GM21723 (cell line): ENCODE measurements around the gene ELMO1.

Experiments used
- ATAC-seq: cut with Tn5 transposase; IDR thresholded peaks from one replicate; pipeline ENCODE4 v1.9.1; 2021; ENCODE audit warnings: mild to moderate bottlenecking, moderate library complexity; ENCODE audit not compliant: unreplicated experiment

ELMO1 gene

DNA sequence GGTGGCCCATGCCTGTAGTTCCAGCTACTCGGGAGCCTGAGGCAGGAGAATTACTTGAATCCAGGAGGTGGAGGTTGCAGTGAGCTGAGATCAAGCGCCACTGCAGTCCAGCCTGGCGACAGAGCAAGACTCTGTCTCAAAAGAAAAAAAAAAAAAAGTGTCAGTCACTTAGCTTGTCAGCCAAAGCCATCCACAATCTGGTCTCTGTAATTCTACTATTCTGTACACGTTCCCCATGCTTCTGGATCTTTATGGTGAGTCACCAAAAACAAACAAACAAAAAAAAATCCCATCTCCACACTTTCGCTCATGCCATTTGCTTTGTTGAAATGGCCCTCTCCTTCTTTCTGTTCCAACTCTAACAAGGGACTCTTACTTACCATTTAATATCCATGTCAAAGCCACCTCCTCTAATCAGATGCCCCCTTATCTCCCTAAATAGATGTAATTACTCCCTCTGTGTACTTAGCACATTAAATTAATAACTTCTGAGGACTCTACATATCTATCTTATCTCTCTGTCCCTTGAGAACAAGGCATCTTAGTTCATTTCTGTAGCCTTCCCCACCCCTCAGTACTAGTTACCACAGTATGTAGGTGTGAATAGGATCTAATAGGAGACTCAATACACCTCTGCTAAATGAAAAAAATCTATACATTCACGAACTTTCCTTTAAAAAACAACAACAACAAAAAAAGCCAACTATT is 128.4 kb downstream of the ELMO1 start:
- ATAC-seq: no peak

GRCh38 chr7:37318541-37318940 is 130.1 kb downstream of the ELMO1 start:
- ATAC-seq: no peak

- ATAC-seq: no peak
These were observed 132.6 kb downstream of the ELMO1 start for GRCh38 chr7:37315772-37316715.

DNA sequence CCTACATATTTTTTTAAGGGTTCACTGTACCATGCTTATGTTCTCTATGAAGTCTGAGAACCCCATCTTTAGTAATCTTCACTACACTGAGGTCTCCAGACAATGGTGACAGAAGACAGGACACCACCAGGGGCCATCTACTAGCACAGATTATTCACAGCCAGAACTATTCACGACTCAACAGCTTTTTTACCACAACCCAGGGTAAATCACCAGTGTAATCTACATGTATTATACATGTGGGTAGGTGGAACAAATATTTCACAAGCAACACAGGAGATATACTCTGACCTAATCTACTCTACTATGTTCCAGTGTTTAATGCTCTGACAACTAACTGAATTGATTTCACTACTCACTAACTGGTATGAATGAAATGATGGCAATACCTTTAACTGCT is 136.1 kb downstream of the ELMO1 start:
- no peak for ATAC-seq

DNA sequence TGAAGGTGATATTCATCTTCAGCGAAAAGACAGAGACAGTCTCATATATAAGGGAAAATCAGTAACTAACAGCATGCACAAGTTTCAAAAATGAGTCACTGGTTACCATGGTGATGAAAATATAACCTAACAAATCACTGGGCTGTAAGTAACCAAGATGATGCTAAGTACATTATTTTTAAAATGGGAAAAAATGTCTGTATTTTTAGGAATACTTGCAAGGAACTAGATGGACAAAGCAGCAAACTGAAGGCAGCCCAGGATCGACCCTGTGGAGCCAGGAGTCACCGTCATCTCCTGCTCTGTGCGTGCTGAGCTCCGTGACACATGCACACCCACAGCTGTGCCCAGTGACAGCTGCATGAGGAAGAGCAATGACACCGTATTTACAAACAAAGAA is 137.3 kb downstream of the ELMO1 start:
- ATAC-seq: peak; percentile 68

DNA sequence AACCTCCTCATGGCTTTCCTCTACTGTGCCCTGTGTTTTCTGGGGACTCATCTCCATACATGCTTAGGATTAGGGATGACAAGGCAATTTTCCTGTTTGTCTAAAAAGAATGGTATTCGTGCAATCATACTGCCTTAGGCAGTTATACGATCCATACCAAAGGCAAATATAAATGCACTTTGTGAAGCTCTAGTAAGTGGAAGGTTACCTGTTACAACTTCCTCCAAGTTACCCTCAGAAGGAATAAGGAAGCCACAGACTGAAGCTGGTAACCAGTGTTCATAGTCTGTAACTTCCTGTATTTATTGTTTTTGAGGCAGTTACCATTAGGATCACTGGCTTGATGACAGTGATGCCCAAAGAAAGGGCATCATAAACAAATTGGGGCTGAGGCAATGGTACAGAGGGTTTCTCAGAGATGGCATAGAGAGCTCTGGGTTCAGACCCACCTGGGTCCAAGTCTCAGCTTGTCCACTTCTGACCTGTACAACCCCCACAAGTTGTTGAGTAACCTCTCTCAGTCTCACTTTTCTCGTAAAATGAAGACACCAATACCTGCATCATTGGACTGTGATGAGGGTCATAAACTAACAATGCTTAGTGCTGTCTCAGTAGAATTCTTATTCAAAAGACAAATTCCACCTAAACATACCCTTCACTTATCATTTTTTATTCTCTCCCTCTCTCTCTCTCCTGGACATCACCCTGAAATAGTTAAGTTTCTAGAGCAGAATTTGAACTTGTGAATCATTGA is 138.2 kb downstream of the ELMO1 start:
- ATAC-seq: no peak

DNA sequence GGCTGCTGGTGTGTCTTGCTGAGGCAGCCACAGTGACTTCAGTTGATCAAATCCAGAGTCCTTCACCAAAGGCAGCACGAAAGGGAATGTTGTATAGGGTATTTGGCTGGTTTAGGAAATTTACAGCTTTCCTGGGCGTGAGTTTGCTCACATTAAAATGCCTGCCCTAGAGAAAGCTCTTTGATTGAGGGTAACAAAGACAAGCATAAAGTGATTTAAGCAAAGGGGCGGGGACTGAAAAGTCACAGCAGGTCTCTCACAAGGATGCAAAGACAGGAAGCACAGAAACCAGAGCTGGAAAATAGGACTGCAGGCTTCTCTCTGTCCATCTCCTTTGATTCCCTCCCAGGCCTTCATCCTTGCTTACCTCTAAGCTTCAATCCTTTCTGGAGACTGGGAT is 139.2 kb downstream of the ELMO1 start:
- no peak for ATAC-seq

DNA sequence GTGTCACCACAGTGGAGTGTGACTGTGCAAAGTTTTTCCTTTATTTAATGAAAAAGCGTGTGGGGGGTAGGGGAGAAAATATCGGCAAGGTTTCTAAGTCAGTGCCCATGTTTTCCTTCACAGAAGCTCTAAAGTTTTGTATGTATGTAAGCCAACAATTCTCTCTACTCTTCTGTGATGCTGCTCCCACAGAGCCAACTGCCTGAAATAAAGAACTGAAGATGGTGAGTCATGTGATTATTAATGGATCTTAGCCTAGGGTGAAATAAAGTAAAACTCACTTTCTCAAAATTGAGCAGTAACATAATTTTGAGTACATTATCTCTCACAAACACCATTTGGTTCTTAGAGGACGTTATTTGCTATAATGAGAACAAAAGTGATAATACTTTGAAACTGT is 143.7 kb downstream of the ELMO1 start:
- no peak for ATAC-seq

DNA sequence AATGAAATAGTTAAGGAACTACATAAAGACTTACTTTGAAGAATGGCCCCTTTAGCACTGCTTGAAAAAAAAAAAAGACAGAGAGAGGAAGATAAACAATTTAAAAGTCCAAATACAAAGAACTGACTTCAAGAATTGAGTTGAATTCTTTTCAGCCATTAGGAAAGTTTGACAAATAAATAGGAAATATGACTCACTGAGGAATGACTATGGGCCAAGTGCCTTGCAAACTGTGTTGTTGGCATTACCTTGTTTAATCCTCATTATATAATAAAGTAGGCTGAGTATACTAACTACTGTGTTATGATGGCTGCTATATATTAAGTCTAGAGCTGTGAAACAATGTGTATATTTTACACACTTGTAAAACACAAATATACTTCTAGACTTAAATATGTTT is 151.1 kb downstream of the ELMO1 start:
- ATAC-seq: no peak

DNA sequence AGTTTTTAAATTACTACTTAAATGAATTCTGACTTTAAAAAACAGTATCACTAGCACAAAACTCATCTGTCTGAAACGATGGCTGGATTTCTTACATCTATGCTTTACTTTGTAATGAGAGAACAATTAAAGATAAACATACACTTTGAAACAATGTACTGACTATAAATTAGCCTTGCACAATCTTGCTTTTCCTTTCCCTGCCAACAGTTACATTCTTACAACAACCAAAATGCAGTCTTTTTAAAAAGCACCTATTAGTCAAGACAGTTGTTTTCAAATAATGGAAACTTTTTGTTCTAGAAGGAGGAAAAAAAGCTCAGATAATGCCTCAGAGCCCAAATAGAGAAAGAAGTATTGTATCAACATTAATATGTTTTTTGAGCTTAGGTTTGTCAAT is 153.3 kb downstream of the ELMO1 start:
- no peak for ATAC-seq

DNA sequence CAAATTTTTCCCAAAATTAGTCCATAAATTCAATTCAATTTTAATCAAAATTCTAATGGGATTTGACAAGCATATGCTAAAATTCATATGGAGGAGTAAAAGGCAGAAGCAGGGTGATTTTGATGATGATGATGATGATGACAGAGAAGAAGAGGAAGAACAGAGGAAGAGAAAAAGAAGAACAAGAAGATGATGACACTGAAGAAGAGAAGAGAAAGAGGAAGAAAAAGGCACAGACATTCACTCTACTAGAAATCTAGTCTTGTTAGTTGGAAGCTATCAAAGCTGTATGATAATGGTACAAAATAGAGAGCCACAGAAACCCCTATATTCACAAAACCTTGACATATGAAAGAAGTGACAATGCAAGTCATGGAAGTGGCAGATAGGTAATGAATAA is 157.9 kb downstream of the ELMO1 start:
- no peak for ATAC-seq

DNA sequence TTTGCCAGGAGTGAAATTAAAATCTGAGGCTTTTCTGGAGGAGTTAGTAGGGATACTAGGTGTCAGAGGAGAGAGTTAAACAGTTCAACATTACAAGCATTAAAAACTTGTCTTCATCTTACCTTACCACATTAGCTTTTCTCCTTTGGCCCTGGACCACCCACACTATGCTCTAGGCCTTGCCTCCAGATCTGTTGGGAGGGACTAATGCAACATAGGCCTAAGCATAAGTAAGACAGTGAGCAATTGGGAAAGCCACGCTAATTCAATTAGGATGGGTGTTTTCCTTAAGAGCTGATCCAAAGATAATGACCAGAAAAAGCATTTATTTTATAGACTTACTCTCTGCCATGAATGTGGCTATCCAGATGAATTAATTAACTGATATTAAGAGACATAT is 158.9 kb downstream of the ELMO1 start:
- no peak for ATAC-seq

- no peak for ATAC-seq
These were observed 159.3 kb downstream of the ELMO1 start for GRCh38 chr7:37289367-37289766.

- peak; percentile 50 for ATAC-seq
These were observed 161.4 kb downstream of the ELMO1 start for GRCh38 chr7:37287131-37287855.

- no peak for ATAC-seq
These were observed 162.2 kb downstream of the ELMO1 start for GRCh38 chr7:37286454-37286832.

DNA sequence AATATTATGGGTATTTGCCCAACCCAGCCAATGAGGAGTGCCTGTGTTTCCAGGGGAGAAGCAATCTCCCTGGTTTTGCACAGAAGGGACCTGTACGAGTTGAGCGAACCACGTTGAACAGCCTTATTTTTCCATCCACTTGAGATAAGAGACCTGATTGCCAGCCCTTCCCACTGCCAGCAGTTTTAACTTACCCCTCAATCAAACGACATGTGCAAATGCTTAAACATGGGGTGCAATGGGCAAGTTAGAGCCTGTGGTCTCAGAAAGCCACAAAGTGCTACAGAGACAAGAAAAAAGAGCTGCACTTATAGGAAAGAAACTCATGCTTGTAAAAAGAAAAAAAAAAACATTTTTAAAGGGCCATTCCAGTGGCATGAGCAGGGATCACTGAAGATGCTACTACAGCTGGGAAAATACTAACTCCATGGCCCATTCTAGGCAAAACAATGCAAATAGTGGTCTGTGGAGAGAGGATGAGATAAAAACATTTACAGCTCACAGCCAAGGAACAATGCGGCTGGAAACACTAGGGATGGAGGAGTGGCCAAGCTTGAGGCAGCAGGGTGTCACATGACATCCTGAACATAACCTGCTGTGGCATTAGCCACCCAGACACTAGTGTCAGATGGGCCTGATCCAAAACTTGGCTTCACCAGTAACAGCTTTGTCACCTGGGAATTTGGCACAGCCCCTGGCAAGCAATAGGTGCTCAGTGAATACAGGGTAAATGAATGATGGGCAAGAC is 162.8 kb downstream of the ELMO1 start:
- no peak for ATAC-seq

DNA sequence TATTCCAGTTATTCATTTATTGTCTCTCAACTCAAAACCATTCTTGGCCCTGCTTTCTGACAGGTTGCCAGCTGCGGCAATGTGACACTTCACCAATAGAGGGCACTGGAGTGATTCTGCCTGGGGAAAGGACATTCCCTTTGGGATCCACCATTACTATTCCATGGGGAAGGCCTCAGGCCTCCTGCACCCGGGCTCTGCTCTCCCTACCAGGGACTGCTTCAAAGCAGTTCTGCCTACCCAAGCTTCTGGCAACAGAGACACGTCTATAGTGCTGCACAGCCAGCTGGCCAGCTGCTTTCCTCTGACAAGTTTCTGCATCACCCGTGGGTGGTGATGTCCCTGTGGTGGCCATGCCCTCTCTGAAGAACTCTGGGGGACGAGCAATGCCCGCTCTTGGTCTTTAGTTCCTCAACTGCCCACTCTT is 163.8 kb downstream of the ELMO1 start:
- ATAC-seq: no peak

- ATAC-seq: no peak
These were observed 164.4 kb downstream of the ELMO1 start for GRCh38 chr7:37284285-37284684.

DNA sequence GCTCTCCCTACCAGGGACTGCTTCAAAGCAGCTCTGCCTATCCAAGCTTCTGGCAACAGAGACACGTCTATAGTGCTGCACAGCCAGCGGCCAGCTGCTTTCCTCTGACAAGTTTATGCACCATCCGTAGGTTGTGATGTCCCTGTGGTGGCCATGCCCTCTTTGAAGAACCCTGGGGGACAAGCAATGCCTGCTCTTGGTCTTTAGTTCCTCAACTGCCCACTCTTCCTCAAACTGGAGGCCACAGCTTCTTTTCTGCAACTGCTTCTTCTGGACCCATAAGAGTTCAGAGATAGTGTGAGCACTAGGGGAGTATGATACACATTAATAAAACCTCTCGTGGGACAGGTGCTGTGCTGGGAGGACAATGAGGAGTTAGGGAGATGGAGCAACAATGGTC is 164.9 kb downstream of the ELMO1 start:
- ATAC-seq: no peak

- ATAC-seq: no peak
These were observed 165.7 kb downstream of the ELMO1 start for GRCh38 chr7:37282927-37283326.
